Effector CD4-positive, alpha-beta T cell (primary cell): ENCODE results near the gene YKT6.
"Not testable (repeated sequence)": the region's sequence is repeated elsewhere in the genome, so short reads cannot be mapped to it uniquely, and the experiment has no call there.

Experiments
- DNase-seq: peaks from one replicate; pipeline ENCODE4 v3.0.0-alpha.2; 2020

Gene YKT6

GRCh38 chr7:44172803-44173424, 27.9 kb upstream of the YKT6 start:
- no peak for DNase-seq

GRCh38 chr7:44173911-44174693, 26.7 kb upstream of the YKT6 start:
- DNase-seq = no peak

- not testable (repeated sequence) for DNase-seq
These were observed 26.2 kb upstream of the YKT6 start for GRCh38 chr7:44174694-44174948.

GRCh38 chr7:44175730-44176129, 25.0 kb upstream of the YKT6 start:
- DNase-seq = no peak

- no peak for DNase-seq
These were observed 24.3 kb upstream of the YKT6 start for GRCh38 chr7:44176486-44176885.

GRCh38 chr7:44177570-44178131, 23.1 kb upstream of the YKT6 start:
- DNase-seq = no peak

GRCh38 chr7:44180631-44181030, 20.1 kb upstream of the YKT6 start:
- no peak for DNase-seq

- no peak for DNase-seq
These were observed 18.0 kb upstream of the YKT6 start for GRCh38 chr7:44182827-44183226.

- DNase-seq = no peak
These were observed 17.4 kb upstream of the YKT6 start for GRCh38 chr7:44183386-44183785.

- no peak for DNase-seq
These were observed 16.4 kb upstream of the YKT6 start for GRCh38 chr7:44184206-44184872.

- DNase-seq = no peak
These were observed 15.8 kb upstream of the YKT6 start for GRCh38 chr7:44184873-44185446.

- no peak for DNase-seq
These were observed 15.0 kb upstream of the YKT6 start for GRCh38 chr7:44185729-44186128.

- no peak for DNase-seq
These were observed 14.0 kb upstream of the YKT6 start for GRCh38 chr7:44186736-44187135.

GRCh38 chr7:44187636-44188416, 13.0 kb upstream of the YKT6 start:
- DNase-seq = no peak

- no peak for DNase-seq
These were observed 12.1 kb upstream of the YKT6 start for GRCh38 chr7:44188480-44189225.

- DNase-seq = no peak
These were observed 11.3 kb upstream of the YKT6 start, which contains the start of gene GCK for GRCh38 chr7:44189286-44189992. GCK (minus strand) TSS chr7:44189439; CDS start chr7:44188953, 486 bp downstream.

- DNase-seq = no peak
These were observed 10.5 kb upstream of the YKT6 start for GRCh38 chr7:44189993-44190872.

- no peak for DNase-seq
These were observed 9.6 kb upstream of the YKT6 start for GRCh38 chr7:44191171-44191570.

GRCh38 chr7:44193011-44193802, 7.6 kb upstream of the YKT6 start:
- no peak for DNase-seq
